ENCODE measurements around the gene LDLR. TPM values are rescaled to one million over a fixed set of nuclear protein-coding genes. Genes with fewer than 3 reads are reported as not detected.
"Not testable (repeated sequence)": the region's sequence is repeated elsewhere in the genome, so short reads cannot be mapped to it uniquely, and the experiment has no call there.

LDLR gene
- total RNA-seq, 4 donors from 2014 or later = 26.4 to 275 (median 109) TPM

DNA sequence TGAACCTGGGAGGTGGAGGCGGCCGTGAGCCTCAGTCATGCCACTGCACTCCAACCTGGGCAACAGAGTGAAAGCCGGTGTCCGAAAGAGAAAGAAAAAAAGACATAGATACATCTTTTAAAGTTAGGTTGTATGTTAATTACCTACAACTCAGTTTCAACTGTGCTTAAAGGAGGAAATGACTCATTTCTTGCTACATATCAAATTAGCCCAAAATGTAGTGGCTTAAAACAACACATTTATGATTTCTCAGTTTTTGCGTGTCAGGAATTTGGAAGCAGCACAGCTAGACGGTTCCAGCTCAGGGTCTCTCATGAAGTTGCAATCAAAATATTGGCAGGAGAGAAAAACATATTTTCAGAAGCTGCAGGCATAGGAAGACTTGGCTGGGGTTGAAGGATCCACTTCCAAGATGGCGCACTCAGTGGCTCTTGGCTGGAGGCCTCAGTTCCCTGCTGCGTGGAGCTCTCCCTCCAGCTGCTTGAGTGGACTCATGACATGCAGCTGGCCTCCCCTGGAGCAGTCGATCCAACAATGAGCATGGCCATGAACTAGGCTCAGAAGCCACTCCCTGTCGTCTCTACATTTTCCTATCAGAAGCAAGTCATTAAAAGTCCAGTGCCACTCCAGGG lies 7.1 kb downstream of the LDLR start:
- Histone ChIP-seq H3K36me3 (peaks cover 0 to 15% (median 3%) of the 10 kb centered on the region in 4 donors), H3K4me1 (peaks cover 9 to 53% (median 45%) of the 10 kb centered on the region in 4 donors), H3K27me3 (no peaks in the 10 kb centered on the region), H3K9me3 (no peaks in the 10 kb centered on the region), H3K27ac (peak overlapping the region; percentile 90 to 98 (median 97)), H3K4me3 (no peak overlapping the region)
- 58 to 66% methylated on average over 5 to 10 of the region's 10 CpGs for WGBS, 2 donors (ENCODE audit: low coverage in 1 of 2)
- in situ Hi-C loops (cut with MboI; ENCODE audit: low pct_ligation_motif_present in 1 of 4, low pct_unique_long_range_greater_than_20kb in 1 of 4, low sequenced_read_pairs in 3 of 4) = no loop called here
- DNase-seq = peak; percentile 33
- peak in 2 of 3 donors; percentile 11 to 22 for TF ChIP-seq POLR2AphosphoS5 (IDR thresholded peaks at IDR 0.05)
- TF ChIP-seq EP300 (IDR thresholded peaks at IDR 0.05; ENCODE audit: low read depth) = no peak
- intact Hi-C loops (cut with DNase I; ENCODE audit: low total_unique reads) = no loop called here

- in situ Hi-C loops (cut with MboI; ENCODE audit: low pct_ligation_motif_present in 1 of 4, low pct_unique_long_range_greater_than_20kb in 1 of 4, low sequenced_read_pairs in 3 of 4) = not testable (repeated sequence)
- WGBS, 2 donors (ENCODE audit: low coverage in 1 of 2) = 80 to 91% methylated on average over 1 to 6 of the region's 6 CpGs
Measured at GRCh38 chr19:11097367-11097766, 8.1 kb downstream of the LDLR start.

DNA sequence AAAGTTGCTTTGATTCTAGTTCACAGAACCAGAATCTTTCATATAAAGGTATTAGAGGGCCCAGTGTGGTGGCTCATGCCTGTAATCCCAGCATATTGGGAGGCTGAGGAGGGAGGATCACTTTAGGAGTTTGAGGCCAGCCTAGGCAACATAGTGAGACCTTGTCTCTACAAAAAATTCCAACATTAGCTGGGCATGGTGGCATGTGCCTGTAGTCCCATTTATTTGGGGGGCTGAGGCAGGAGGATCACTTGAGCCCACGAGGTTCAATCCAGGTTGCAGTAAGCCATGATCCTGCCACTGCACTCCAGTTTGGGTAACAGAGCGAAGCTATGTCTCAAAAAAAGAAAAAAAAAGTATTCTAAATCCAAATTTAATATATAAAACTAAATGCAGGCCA lies 9.1 kb downstream of the LDLR start:
- no peak for TF ChIP-seq CTCF (IDR thresholded peaks at IDR 0.05)
- TF ChIP-seq EP300 (IDR thresholded peaks at IDR 0.05; ENCODE audit: low read depth) = no peak
- no peak for TF ChIP-seq POLR2A (IDR thresholded peaks at IDR 0.05)
- TF ChIP-seq POLR2AphosphoS5 (IDR thresholded peaks at IDR 0.05) = no peak
- H3K4me3 ChIP-seq = no peak overlapping the region
- intact Hi-C loops (cut with DNase I; ENCODE audit: low total_unique reads) = loop anchor here (1.0 kb wide), 1 partner anchor 21 kb away; no protein-coding TSS in a partner anchor
- in situ Hi-C loops (cut with MboI; ENCODE audit: low pct_ligation_motif_present in 1 of 4, low pct_unique_long_range_greater_than_20kb in 1 of 4, low sequenced_read_pairs in 3 of 4) = no loop called here
- WGBS, 2 donors (ENCODE audit: low coverage in 1 of 2) = 89 to 100% methylated on average over 1 to 2 of the region's 2 CpGs
- DNase-seq = no peak
- peaks cover 9 to 33% (median 26%) of the 10 kb centered on the region in 4 donors for H3K4me1 ChIP-seq
- no peak overlapping the region for H3K27ac ChIP-seq
- peaks cover 0 to 28% (median 8%) of the 10 kb centered on the region in 4 donors for H3K36me3 ChIP-seq
- H3K9me3 ChIP-seq = no peaks in the 10 kb centered on the region
- no peaks in the 10 kb centered on the region for H3K27me3 ChIP-seq

More at GRCh38 chr19:11097367-11097766, 8.1 kb downstream of the LDLR start:
- peaks cover 9 to 43% (median 35%) of the 10 kb centered on the region in 4 donors for H3K4me1 ChIP-seq
- peak overlapping the region in 2 of 4 donors; percentile 8 to 98 for H3K27ac ChIP-seq
- peaks cover 0 to 19% (median 3%) of the 10 kb centered on the region in 4 donors for H3K36me3 ChIP-seq
- H3K4me3 ChIP-seq; H3K9me3 ChIP-seq; intact Hi-C loops (cut with DNase I; ENCODE audit: low total_unique reads); H3K27me3 ChIP-seq; DNase-seq: not testable (repeated sequence)

DNA sequence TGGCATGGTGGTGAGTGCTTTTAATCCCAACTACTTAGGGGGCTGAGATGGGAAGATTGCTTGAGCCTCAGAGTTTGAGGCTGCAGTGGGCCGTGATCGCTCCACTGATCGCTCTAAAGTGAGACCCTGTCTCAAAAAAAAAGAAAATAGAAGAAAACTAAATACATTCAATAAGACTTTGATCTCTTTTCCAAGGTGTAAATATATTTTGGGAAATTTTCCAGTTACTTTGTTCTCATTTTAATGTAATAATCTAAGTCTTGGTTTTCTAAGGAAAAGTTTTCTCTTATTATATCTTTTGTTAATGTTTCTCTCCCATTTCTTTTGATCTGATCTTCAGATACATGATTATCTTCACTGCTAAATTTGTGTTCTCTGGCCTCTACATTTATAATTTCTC lies 9.6 kb downstream of the LDLR start:
- intact Hi-C loops (cut with DNase I; ENCODE audit: low total_unique reads) = loop anchor here (1.0 kb wide), 1 partner anchor 20 kb away; no protein-coding TSS in a partner anchor
- H3K27ac ChIP-seq = no peak overlapping the region

More for the DNA sequence above, 9.6 kb downstream of the LDLR start:
- peaks cover 9 to 28% (median 23%) of the 10 kb centered on the region in 4 donors for H3K4me1 ChIP-seq
- in situ Hi-C loops (cut with MboI; ENCODE audit: low pct_ligation_motif_present in 1 of 4, low pct_unique_long_range_greater_than_20kb in 1 of 4, low sequenced_read_pairs in 3 of 4) = no loop called here
- H3K4me3 ChIP-seq = no peak overlapping the region
- no peaks in the 10 kb centered on the region for H3K27me3 ChIP-seq
- DNase-seq = no peak
- no peak for TF ChIP-seq POLR2AphosphoS5 (IDR thresholded peaks at IDR 0.05)
- TF ChIP-seq POLR2A (IDR thresholded peaks at IDR 0.05) = no peak
- no peak for TF ChIP-seq EP300 (IDR thresholded peaks at IDR 0.05; ENCODE audit: low read depth)
- no peak for TF ChIP-seq CTCF (IDR thresholded peaks at IDR 0.05)
- no peaks in the 10 kb centered on the region for H3K9me3 ChIP-seq
- 98 to 100% methylated on average over 3 of the region's 3 CpGs for WGBS, 2 donors (ENCODE audit: low coverage in 1 of 2)
- peaks cover 0 to 33% (median 9%) of the 10 kb centered on the region in 4 donors for H3K36me3 ChIP-seq

All from transverse colon (tissue), 4 donors.